ENCODE measurements around the gene GPRC5C.

DNA sequence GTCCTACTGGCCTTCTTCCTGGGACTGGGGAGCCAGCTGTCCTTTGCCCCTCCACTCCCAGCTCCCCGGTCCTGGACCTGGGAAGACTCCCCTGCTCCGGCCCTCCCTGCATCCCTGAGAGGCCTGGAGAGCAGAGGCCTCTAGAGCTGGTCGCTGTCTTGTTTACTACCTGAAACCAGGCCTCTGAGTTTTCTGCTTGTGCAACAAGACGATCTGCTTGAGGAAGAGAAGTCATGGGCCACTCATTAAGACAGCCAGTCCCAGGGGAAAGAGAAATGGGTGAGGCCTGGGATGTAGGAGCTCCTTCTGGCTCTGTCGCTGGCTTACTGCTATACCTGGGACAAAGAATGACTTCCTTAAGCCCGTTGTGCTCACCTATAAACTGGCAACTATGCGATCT is 29.8 kb upstream of the GPRC5C start:
- TF ChIP-seq, protein P1, sequence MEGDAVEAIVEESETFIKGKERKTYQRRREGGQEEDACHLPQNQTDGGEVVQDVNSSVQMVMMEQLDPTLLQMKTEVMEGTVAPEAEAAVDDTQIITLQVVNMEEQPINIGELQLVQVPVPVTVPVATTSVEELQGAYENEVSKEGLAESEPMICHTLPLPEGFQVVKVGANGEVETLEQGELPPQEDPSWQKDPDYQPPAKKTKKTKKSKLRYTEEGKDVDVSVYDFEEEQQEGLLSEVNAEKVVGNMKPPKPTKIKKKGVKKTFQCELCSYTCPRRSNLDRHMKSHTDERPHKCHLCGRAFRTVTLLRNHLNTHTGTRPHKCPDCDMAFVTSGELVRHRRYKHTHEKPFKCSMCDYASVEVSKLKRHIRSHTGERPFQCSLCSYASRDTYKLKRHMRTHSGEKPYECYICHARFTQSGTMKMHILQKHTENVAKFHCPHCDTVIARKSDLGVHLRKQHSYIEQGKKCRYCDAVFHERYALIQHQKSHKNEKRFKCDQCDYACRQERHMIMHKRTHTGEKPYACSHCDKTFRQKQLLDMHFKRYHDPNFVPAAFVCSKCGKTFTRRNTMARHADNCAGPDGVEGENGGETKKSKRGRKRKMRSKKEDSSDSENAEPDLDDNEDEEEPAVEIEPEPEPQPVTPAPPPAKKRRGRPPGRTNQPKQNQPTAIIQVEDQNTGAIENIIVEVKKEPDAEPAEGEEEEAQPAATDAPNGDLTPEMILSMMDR (IDR thresholded peaks at IDR 0.05), result no peak
- no peak for TF ChIP-seq POLR2A (IDR thresholded peaks at IDR 0.05)
- no peak for TF ChIP-seq POLR2AphosphoS5 (IDR thresholded peaks at IDR 0.05)
